Ishikawa (cell line): ENCODE measurements around the gene NCK1.

Experiments
- CEBPB ChIP-seq: IDR thresholded peaks from 2 replicates; pipeline ENCODE4 v1.6.1; 2012
- CREB1 ChIP-seq: IDR thresholded peaks from 2 replicates; pipeline ENCODE4 v1.6.1; 2012; ENCODE audit warnings: low read depth
- EGR1 ChIP-seq: IDR thresholded peaks from 2 replicates; pipeline ENCODE4 v1.6.1; 2012
- EP300 ChIP-seq: IDR thresholded peaks from 2 replicates; pipeline ENCODE4 v1.6.1; 2012; ENCODE audit warnings: borderline replicate concordance
- FOXM1 ChIP-seq: IDR thresholded peaks from 2 replicates; pipeline ENCODE4 v1.6.1; 2012; ENCODE audit warnings: low read depth, borderline replicate concordance
- MAX ChIP-seq: IDR thresholded peaks from 2 replicates; pipeline ENCODE4 v1.6.1; 2012
- NFIC ChIP-seq: IDR thresholded peaks from 2 replicates; pipeline ENCODE4 v1.6.1; 2012
- RAD21 ChIP-seq: IDR thresholded peaks from 2 replicates; pipeline ENCODE4 v1.6.1; 2012; ENCODE audit warnings: low read depth
- REST ChIP-seq: IDR thresholded peaks from 2 replicates; pipeline ENCODE4 v1.6.1; 2012; ENCODE audit warnings: low read depth, mild to moderate bottlenecking
- TAF1 ChIP-seq: IDR thresholded peaks from 2 replicates; pipeline ENCODE4 v1.6.1; 2012; ENCODE audit warnings: low read depth, mild to moderate bottlenecking
- TCF12 ChIP-seq: IDR thresholded peaks from 2 replicates; pipeline ENCODE4 v1.6.1; 2012; ENCODE audit warnings: low read depth
- TEAD4 ChIP-seq: IDR thresholded peaks from 2 replicates; pipeline ENCODE4 v1.6.1; 2012
- YY1 ChIP-seq: IDR thresholded peaks from 2 replicates; pipeline ENCODE4 v1.6.1; 2012; ENCODE audit warnings: low read depth
- ZBTB7A ChIP-seq: IDR thresholded peaks from 2 replicates; pipeline ENCODE4 v1.6.1; 2012; ENCODE audit warnings: low read depth
- TF ChIP-seq, protein P1 (sequence below): IDR thresholded peaks from 2 replicates; pipeline ENCODE4 v1.6.1; 2012

Gene NCK1

GRCh38 chr3:136838641-136839555 is 23.1 kb upstream of the NCK1 start:
- no peak for TF ChIP-seq NFIC
- TF ChIP-seq, protein P1, sequence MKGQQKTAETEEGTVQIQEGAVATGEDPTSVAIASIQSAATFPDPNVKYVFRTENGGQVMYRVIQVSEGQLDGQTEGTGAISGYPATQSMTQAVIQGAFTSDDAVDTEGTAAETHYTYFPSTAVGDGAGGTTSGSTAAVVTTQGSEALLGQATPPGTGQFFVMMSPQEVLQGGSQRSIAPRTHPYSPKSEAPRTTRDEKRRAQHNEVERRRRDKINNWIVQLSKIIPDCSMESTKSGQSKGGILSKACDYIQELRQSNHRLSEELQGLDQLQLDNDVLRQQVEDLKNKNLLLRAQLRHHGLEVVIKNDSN, result no peak
- TF ChIP-seq YY1, result no peak
- TF ChIP-seq RAD21, result no peak
- no peak for TF ChIP-seq TEAD4
- TF ChIP-seq TCF12, result no peak
- TF ChIP-seq EGR1, result no peak
- no peak for TF ChIP-seq CEBPB
- no peak for TF ChIP-seq REST
- no peak for TF ChIP-seq CREB1
- no peak for TF ChIP-seq EP300
- TF ChIP-seq ZBTB7A, result no peak
- no peak for TF ChIP-seq TAF1
- no peak for TF ChIP-seq FOXM1

GRCh38 chr3:136839556-136839931 is 22.5 kb upstream of the NCK1 start:
- TF ChIP-seq TEAD4 (no peak), CEBPB (no peak), NFIC (no peak), YY1 (no peak), MAX (no peak)

- TF ChIP-seq TAF1 (no peak), ZBTB7A (no peak), CREB1 (no peak), YY1 (no peak), CEBPB (no peak), MAX (no peak), EP300 (no peak), RAD21 (no peak), NFIC (no peak), FOXM1 (no peak), TEAD4 (no peak), REST (no peak), EGR1 (no peak), TCF12 (no peak)
- TF ChIP-seq, protein P1, result no peak
These were observed 21.8 kb upstream of the NCK1 start for GRCh38 chr3:136840252-136840651.

DNA sequence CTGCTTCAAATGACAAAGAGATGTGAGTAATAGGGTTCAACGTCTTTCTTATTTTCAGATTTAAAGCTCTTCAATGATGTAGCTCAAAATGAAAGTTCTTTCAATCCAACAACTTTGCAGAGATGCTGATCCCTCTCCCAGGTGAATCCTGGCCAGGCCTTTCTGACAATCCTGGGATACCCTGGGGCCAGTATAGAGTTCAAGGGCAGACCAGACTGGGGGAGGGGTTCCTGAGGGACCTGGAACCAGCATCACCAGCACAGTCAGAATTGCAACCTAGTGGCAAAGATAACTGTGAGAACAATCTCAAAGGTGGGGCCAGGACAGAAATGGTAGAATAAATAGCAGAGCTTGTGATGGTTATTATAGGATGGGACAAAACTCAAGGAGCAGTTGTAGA is 19.7 kb upstream of the NCK1 start:
- TF ChIP-seq FOXM1 (no peak), MAX (no peak), NFIC (no peak), RAD21 (no peak), CEBPB (no peak), TCF12 (no peak), YY1 (no peak), REST (no peak), ZBTB7A (no peak), EGR1 (no peak), CREB1 (no peak), TAF1 (no peak)
- TF ChIP-seq, protein P1, result no peak
